ENCODE data around the gene CERS6. TPM values are rescaled to one million over a fixed set of nuclear protein-coding genes. Genes with fewer than 3 reads are reported as not detected.

CERS6 gene
- total RNA-seq, 1 donor = 16.0 TPM

DNA sequence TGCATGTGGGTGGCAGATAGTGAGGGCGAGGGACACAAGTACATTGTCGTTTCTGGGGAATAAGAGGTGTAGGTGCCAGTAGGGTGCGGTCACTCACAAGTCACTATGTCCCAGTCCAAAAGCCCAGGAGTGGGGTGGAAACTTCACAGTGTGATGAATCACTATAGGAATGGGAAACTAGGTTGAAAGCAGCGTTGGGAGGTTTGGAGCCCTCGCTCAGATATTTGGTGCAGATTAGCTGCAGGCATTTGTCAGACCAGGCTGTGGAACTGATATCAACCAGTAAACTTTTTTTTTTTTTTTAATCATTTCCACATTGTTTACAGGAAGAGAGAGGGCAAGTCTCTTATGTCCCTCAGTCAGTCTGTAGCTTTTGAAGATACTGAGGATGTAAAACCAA, 121.8 kb downstream of the CERS6 start:
- no peak overlapping the region for H3K4me3 ChIP-seq (ENCODE audit: low read depth, low read length)
- no peak for DNase-seq (ENCODE audit: low read depth)
- no peak for TF ChIP-seq CTCF (IDR thresholded peaks at IDR 0.05; ENCODE audit: insufficient read depth, low read depth, low read length)

DNA sequence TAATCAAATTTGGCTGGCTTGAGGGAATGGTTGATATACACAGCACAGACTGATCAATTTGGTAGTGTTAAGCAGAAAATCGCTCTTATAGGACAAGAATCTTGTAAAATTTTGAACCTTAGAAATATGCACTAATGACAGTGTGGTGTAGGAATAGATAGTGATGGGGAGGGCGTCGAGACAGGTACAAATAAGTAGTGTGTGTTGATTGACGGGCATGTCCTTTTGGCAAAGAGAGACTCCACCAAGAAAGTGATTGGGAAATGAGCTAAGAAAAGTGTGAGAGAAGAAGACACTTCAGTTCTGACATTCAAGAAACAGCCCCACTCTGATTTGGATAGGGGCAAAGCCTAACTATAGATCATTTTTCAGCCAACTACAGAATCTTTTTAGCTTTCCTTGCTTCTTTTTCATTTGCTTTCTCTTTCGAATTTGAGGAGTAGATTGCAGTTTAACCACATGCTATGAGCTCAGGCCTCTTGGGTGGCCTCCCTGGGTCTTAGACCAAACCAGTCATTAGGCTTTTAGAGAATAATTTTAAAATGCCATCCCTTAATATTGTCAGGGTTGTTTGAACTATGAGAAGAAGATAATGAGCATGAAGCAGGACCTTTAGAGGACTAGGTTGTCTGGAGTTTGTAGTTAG, 127.1 kb downstream of the CERS6 start:
- peak; percentile 52 for DNase-seq (ENCODE audit: low read depth)
- TF ChIP-seq CTCF (IDR thresholded peaks at IDR 0.05; ENCODE audit: insufficient read depth, low read depth, low read length) = no peak
- no peak overlapping the region for H3K4me3 ChIP-seq (ENCODE audit: low read depth, low read length)

DNA sequence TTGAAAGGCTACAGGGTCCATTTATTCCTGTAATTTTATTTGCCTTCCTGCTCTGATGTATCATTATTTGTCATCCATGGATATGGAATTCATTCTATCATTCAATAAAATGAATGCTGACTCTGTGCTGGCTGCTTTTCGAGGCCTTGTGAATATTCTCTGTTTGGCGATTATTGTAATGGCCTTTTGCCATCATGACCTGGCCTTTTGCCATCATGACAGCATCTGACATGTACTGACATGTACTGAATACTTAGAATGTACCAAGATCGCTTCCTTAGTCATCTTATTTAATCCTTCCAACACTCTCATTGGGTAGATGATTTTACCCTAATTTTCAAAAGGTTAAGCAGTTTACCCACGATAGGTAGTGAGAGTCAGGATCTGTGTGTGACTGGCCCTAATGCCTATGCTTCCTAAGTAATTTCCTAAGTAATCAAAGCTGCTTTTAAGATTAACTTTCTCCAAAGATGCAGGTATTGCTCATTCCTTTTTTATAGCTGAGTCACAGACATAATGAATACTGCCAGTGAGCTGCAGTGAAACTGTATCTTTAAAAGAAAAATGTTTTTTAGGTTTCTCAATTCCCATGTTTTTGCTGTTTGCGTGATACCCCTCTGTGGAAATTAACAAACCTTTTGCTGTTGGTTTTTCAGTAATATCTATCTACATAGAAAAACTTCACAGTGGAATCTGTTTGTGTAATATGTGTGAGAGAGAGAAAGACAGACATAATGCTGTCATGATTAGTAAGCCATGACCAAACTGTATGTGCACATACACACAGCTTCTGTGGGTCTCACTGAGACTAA, 127.8 kb downstream of the CERS6 start:
- no peak for TF ChIP-seq CTCF (IDR thresholded peaks at IDR 0.05; ENCODE audit: insufficient read depth, low read depth, low read length)
- peak; percentile 41 for DNase-seq (ENCODE audit: low read depth)
- no peak overlapping the region for H3K4me3 ChIP-seq (ENCODE audit: low read depth, low read length)

DNA sequence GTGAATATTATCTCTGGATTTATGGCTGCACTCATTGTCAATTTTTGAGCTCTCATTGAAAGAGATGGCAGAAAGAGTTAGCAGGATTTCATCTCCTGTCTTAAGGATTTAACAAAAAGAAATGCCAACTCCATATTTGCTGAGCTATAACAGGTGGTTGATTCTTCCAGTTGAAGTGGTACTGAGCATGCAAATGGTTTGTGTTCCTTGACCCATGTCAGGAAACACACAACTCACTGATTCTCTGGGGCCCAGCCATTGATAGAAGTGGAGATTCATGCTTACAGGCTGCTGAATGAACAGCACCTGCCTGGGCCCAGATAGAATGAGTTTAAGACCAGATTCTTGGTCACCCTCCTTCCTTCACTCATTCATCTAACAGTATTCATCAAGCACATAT, 128.8 kb downstream of the CERS6 start:
- H3K4me3 ChIP-seq (ENCODE audit: low read depth, low read length) = no peak overlapping the region
- TF ChIP-seq CTCF (IDR thresholded peaks at IDR 0.05; ENCODE audit: insufficient read depth, low read depth, low read length) = no peak
- DNase-seq (ENCODE audit: low read depth) = no peak

GRCh38 chr2:168585700-168586099, 129.6 kb downstream of the CERS6 start:
- no peak overlapping the region for H3K4me3 ChIP-seq (ENCODE audit: low read depth, low read length)
- TF ChIP-seq CTCF (IDR thresholded peaks at IDR 0.05; ENCODE audit: insufficient read depth, low read depth, low read length) = no peak
- DNase-seq (ENCODE audit: low read depth) = no peak

- H3K4me3 ChIP-seq (ENCODE audit: low read depth, low read length) = no peak overlapping the region
- no peak for TF ChIP-seq CTCF (IDR thresholded peaks at IDR 0.05; ENCODE audit: insufficient read depth, low read depth, low read length)
- no peak for DNase-seq (ENCODE audit: low read depth)
These were observed 131.2 kb downstream of the CERS6 start for GRCh38 chr2:168587307-168587706.
